GM21381 (cell line): ENCODE data around the gene ZNF48.
"Not testable (repeated sequence)": the region's sequence is repeated elsewhere in the genome, so short reads cannot be mapped to it uniquely, and the experiment has no call there.

Source experiments
- ATAC-seq: cut with Tn5 transposase; IDR thresholded peaks from one replicate; pipeline ENCODE4 v1.9.1; 2021; ENCODE audit warnings: mild to moderate bottlenecking, moderate library complexity; ENCODE audit not compliant: unreplicated experiment

ZNF48 gene

DNA sequence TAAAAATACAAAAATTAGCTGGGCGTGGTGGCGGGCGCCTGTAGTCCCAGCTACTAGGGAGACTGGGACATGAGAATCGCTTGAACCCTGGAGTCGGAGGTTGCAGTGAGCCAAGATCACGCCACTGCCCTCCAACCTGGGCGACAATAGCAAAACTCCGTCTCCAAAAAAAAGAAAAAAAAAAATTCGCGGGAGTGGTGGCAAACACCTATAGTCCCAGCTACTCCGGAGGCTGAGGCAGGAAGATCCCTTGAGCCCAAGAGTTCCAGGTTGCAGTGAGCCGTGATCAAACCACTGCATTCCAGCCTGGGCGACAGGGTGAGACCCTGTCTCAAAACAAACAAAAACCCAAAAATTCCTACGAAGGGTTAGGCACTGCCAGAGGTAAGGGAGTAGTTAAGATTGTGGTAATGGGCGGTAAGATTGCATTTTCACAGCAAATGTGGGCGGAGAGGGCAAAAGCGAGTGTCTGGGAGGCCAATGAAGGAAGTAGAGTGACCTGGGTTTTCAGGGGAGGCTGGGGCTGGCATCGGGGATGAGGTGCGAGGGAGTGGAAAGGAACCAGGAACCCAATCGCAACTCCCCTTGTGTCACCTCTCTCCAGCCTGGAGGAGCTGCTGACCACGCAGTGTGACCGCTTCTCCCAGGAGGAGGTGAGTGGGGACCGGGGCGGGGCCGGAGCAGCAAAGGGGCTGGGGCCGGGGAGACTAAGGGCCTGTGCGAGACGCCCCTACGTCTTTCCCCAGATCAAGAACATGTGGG, 18.0 kb upstream of the ZNF48 start:
- no peak for ATAC-seq

DNA sequence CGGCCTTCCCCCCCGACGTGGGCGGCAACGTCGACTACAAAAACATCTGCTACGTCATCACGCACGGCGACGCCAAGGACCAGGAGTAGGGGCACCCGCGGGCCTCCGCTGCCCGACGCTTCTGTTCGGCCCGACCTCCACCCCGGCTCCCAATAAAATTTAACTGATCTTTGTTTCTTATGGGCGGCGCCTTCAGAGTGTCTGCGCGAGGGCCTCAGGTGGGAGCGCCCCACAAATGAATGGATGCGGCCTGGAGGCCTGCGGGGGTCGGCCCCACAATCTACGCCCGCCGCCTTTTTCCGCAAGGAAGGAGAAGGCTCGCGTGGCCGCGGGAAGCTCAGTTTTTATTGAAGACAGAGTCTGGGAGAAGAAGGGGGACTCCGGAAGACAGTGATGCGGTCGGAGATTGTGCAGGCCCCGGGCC, 17.4 kb upstream of the ZNF48 start:
- ATAC-seq, result peak; percentile 30

DNA sequence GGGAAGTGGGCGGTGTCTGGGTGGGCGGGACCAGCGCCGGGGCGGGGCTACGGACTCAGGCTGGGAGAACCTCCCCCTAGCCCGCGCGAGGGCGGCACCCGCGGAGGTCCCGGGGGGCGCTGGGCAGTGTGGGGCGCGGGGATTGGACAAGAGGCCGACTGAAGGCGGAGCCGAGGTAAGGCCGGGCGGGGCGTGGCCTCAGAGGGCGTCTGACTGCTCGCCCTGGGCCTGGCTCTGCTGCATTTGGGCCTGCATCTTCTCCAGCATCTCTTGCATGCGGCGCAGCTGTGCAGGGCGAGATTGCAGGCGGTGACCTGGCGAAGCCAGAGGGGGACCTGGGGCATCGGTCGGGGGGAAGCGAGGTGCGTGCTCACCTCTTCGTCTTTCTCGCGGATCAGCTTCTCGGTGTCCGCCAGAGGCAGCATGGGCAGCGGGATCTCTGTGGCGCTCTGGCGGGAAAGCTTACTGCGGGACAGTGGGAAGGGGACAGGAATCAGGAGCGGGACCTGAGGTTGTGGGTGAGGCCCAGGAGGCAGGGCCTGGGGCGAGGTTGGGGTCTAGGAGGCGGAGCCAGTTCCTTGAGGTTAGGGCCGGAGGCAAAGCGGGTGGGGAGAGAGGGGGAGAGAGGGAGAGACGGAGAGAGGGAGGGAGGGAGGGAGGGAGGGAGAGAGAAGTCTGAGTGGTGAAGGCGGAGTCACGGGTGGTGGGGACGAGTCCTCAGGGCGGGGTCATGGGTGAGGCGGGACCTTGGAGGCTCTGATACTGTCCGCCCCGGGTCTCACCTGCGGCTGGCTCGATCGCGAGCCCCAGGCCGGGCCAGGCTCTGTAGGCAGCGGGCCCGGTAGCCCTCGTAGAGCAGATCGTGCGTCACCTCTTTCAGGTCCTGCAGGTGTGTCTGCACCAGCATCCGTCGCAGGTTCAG, 16.7 kb upstream of the ZNF48 start:
- ATAC-seq, result peak; percentile 83

DNA sequence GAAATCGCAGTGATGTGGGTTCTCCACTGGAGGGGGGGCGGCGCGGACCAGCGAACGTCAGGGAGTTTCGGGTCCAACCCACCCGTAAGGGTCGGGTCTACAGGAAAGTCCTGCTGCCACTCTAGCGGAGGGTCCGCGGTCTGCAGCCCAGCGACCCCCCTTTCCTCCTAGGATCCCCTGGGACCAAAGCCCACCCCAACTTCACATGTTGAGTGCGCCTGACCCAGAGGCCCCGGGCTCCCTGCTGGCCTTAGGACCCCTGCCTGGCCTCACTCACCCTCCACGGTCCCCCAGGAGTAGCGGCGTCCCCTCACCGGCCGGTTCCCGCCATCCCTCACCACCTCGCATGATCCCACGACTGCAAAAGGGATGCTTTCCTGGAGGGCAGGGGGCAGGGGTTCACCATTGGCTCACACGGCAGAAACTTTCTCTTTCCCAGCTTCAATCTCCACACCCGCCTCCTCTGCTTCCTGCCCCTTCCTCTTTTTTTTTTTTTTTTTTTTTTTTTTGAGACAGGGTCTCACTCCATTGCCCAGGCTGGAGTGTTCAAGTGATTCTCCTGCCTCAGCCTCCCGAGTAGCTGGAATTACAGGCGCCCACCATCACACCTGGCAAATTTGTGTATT, 15.9 kb upstream of the ZNF48 start:
- ATAC-seq, result no peak

DNA sequence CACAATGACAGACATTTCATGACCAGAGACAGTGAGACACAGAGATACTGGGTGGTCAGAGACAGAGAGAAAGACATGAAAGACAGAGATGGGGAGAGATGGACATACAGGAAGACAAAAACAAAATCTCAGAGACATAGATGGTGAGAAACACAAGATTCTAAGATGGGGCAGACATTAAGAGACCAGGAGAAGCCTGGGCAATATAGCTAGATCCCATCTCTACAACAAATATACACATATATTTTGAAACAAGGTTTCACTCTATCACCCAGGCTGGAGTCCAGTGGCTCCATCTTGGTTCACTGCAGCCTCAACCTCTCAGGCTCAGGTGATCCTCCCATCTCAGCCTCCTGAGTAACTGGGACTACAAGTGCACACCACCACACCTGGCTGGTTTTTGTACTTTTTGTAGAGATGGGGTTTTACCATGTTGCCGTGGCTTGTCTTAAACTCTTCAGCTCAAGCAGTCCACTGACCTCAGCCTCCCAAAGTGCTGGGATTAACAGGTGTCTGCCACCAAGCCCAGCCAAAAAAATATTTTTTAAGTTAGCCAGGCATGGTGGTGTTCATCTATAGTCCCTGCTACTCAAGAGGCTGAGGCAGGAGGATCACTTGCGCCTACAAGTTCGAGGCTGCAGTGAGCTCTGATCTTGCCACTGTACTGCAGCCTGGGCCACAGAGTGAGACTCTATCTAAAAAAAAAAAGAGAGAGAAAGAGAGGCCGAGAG, 15.0 kb upstream of the ZNF48 start:
- no peak for ATAC-seq

DNA sequence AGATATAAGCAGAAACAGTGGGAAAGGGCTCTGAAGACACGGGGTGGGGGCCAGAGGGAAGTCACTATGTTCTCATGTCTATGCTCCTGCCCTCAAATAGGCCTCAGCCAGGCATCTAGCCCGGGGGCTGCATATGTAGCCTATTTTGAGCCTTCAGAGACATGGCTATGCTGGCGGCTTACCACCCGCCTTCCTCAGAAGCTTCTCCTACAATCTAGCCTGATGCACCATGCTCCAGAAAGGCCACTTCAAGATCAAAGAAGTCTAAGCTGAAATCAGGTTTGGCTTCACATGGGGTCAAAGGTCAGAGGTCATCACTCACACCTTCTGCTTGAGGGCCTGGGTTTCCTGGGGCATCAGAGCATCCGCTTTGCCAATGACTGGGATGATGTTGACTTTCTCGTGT, 14.4 kb upstream of the ZNF48 start:
- no peak for ATAC-seq

DNA sequence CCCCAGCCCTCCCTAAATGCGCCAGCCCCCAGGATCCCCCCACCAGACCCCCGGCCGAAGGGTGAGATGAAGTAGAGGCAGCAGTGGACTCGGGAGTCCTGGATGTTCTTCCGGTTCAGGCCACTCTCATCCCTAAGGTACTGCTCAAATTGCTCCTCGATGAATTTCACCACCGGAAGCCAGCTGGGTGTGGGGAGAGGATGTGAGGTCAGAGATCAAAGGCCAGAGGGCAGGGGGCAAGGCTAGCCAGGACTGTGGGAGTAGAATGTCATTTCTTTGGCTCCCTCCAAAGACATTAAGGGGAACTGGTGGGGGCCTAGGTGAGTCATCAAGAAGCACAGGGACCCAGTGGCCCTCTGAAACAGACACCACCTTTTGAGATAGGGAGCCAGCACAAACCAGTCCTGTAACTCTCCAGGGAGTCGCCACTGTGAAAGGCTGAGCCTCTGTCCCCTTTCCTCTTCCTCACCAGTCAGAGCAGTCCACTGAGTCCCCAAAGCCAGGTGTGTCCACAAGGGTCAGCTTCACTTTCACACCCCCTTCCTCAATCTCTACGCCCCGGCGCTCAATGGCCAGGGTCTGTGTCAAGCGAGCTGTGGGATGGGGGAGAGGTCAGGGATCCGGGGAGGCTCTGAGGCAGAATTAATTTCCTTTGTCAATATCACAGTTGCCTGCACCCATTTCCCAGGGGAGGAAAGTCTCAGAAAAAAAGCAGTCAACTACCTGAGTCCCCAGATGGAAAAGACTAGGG, 13.8 kb upstream of the ZNF48 start:
- ATAC-seq, result no peak

DNA sequence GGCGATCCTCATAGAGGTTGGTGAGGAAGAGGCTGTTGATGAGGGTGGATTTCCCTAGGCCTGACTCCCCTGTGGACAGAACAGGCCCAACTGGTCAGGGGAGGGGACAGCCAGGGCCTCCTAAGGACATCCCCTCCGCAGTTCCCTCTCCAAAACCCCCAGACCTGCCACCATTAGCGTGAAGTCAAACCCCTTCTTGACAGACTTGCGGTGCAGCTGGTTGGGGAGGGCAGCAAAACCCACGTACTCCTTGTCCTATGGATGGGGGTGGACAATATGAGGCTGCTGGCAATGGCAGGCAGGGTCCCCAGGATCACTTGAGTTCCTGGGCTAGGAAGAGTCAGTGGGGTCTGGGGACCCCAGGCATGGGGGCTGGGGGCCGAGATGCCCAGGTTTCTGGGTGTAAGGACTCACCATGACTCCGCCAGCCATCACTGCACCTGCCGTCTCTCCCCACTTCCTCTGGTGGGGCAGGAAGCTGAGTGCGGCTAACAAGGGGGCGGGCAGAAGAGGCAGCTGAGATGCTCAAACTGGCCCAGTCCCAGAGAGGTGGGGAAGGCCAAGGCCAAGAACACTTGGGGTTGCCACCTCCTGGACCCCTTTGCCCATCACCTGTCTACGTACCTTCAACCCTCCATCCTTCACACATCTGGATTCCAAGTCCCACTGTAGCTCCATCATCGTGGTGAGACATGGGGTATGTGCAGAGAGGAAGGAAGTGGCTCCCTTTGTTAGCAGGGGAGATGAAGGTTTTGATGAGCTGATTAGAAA, 12.9 kb upstream of the ZNF48 start, which contains the start of gene SEPTIN1:
SEPTIN1 (minus strand) TSS at position 451 of the 771 bp plus-strand sequence; CDS start at position 432, 19 bp downstream.
- no peak for ATAC-seq

DNA sequence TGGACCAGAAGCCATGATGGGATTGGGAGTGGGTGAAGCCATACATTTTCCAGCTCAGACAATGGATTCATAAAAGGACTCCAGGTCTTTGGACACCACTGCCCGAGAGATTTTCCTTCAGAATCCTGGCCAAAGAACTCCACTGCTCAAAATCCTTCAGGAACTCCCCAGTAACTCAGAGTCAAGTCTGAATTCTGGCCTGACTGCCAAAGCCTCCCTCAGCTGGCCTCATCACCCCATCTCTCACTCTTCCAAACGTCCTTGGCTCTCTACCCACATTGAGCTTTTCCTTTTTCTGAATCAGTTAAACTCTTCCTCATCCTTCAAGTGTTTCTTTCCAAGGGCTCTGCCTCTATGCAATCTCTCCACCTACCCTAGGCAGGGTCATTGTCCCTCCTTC, 11.7 kb upstream of the ZNF48 start:
- no peak for ATAC-seq

DNA sequence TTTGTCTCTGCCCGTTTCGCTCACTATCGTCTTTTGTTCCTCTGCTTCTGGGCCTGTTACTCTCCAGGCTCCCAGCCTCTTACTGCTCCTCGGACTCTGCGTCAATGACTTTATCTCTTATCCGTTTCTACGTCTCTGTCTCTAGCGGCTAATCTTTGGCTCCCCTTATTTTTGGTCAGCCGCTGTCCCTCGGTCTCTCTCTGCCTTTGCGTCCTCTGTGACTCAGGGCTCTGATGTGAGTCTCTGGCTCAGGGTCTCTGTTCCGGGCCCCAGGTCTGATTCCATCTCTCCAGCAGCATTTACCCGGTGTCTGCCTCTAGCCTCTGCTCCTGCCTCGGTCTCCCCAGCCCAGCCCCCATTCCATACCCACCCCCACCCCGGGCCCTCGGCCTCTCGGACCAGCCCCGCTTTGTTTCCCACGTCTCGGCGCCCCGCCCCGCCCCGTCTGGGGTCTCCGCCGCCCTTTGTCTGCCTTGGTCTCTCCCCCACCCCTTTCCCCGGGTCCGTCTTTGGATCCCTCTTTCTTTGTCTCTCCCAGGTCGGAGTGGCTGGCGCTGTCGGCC, 547 bp upstream of the ZNF48 start:
- no peak for ATAC-seq

DNA sequence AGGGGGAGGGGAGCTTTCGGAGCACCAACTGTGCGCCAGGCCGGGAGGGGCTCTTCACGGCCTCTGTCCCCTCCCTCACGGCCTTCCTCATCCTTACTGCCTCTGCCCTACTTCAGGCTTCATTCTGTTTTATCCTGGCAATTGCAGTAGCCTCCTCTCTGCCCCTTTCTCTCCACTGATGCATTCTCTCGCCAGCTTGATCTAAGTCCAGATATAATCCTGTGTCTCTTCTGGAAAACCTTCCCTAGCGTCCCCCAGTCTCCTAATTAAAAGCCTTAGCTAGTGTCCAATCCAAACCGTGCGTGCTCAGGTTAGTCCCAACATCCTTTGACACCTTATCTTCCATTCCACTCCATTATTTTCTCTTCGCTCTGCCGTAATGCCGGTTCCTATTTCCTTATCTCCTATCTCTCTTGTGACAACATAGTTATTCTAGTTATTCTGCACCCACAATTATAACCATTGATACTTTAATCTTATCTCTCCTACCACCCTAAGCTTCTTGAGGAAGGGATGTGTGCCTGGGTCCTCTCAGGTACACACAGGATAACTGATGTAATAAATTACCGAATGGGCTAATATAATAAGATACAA, 869 bp downstream of the ZNF48 start:
- no peak for ATAC-seq

DNA sequence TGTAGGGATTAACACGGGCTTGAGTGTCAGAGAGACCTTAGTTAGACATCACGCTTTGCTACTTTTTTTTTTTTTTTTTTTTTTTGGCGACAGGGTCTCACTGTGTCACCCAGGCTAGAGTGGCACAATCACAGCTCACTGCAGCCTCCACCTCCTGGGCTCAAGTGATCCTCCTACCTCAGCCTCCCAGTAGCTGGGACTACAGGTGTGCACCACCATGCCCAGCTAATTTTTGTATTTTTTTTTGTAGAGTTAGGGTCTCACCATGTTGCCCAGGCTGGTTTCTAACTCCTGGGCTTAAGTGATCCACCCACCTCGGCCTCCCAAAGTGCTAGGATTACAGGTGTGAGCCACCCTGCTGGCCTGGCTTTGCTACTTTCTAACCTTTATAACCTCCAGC, 1.4 kb downstream of the ZNF48 start:
- ATAC-seq, result not testable (repeated sequence)

DNA sequence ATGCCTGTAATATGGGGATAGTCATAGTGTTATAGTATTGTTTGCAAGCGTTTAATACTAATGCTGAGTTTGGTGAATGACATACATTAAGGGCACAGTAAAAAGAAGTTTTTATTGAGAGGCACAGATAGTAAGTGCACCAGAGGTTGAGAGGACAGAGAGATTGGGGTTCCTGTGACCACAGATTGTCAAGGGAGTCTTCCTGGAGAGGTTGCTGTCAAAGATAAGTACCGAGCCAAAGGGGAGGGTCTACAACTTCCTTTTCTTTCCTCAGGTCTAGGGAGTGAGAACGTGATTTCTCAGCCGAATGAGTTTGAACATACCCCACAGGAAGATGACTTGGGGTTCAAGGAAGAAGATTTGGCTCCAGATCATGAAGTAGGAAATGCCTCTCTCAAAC, 1.8 kb downstream of the ZNF48 start:
- no peak for ATAC-seq

DNA sequence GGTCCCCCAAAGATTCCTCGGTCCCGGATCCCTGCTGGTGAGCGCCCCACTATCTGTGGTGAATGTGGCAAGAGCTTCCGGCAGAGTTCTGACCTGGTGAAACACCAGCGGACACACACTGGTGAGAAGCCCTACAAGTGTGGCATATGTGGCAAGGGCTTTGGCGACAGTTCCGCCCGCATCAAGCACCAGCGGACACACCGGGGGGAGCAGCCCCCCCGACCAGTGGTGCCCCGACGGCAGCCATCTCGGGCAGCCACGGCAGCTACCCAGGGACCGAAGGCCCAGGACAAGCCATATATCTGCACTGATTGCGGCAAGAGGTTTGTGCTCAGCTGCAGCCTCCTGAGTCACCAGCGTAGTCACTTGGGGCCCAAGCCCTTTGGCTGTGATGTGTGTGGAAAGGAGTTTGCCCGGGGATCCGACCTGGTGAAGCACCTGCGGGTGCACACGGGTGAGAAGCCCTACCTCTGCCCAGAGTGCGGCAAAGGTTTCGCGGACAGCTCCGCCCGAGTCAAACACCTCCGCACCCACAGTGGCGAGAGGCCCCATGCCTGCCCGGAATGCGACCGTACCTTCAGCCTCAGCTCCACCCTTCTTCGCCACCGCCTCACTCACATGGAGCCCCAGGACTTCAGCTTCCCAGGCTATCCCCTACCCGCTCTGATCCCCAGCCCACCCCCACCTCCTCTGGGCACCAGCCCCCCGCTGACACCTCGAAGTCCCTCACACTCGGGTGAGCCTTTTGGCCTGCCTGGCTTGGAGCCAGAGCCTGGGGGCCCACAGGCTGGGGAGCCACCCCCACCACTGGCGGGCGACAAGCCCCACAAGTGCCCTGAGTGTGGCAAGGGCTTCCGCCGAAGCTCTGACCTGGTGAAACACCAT, 2.8 kb downstream of the ZNF48 start:
- no peak for ATAC-seq

DNA sequence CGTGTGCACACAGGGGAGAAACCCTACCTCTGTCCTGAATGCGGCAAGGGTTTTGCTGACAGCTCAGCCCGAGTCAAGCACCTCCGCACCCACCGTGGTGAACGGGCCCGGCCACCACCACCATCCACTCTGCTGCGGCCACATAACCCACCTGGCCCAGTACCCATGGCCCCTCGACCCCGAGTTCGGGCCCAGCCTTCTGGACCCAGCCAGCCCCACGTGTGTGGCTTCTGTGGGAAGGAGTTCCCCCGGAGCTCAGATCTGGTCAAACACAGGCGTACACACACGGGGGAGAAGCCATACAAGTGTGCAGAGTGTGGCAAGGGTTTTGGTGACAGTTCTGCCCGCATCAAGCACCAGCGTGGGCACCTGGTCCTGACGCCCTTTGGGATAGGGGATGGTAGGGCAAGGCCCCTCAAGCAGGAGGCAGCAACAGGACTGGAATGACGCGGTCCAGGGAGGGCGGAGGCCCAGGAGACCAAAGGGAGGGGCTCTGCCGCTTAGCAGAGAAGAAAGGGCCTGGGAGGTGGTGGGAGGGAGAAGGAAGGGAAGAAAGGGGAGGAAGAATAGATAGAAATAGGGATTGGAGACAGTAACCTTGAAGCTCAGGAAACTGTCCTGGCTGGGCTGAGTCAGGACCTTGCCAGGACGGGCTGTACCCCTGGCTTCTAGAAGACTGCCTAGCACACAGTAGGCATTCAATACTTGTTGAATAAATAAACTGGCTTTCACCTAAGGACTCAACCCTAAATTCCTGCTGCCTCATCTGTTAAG, 3.6 kb downstream of the ZNF48 start:
- no peak for ATAC-seq

DNA sequence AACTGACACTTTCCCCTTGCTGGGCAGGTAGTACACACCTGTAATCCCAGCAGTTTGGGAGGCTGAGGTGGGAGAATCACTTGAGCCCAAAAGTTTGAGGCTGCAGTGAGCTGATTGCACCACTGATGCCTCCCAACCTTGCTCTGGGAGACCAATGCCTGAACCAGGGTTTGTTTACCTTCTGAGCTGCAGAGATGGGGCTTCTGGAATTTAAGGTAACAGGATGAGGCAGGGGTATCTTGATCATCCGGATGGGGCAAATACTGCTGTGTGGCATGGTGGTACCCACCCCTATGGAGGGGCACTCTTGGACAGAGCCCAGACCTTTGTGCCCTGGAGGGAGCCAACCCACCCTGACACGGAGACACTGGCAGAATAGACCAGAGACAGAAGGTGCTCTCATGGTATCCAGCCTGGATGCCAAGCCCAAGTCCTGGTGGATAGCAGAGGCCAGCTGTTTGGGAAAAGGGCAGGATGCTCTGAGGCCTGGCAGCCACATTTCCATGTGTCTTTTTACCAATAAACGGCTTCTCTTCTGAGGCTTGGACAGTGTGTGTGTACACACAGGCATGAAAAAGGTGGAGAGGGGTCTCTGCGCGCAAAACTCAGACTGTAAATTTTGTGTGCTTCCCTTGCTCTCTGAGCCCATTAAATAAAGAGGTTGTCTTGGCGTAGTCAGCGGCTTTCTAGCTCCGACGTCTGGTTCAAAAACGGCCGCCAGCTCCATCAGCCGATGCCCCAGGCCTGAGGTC, 4.4 kb downstream of the ZNF48 start:
- ATAC-seq, result no peak
